Astrocyte of the hippocampus (primary cell): ENCODE results near the gene CEP78.

Experiments
- DNase-seq: peaks from one replicate; pipeline ENCODE4 v3.0.0; 2011; ENCODE audit warnings: low read depth, low spot score

CEP78 gene

DNA sequence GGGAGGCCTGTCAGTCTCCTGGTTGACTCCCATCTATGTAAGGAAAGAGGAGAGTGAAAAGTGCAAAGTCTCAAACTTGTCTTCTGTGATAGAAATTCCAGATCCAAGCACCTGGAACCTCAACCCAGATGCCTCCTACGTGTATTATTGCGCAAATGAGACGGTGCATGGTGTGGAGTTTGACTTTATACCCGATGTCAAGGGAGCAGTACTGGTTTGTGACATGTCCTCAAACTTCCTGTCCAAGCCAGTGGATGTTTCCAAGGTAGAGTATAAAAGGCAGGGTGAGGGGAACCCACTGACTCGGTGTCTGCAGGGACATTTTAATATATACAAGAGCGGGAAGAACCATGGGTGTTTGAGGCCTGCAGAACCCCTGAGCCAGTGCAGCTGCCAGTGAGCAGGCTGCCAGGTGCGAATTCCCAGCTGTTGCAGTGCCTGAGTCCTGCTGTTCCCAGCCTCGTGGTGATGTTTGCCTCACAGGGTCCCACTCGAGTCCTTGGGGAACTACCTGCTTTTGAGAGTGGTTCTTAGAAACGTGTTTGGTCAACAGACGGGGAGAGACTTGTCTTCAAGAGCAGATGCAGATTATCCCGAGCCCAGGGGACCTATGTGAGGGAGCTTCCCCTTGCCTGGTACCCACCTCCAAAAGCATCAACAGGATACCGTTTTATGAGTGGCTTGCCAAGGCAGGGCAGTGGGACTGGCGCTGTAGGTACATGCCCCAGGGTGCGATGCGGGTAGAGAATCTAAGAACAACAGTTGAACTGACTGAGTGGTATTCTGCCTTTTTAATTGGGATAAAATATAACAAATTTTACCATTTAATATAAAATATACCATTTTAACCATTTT is 70.6 kb downstream of the CEP78 start:
- no peak for DNase-seq

DNA sequence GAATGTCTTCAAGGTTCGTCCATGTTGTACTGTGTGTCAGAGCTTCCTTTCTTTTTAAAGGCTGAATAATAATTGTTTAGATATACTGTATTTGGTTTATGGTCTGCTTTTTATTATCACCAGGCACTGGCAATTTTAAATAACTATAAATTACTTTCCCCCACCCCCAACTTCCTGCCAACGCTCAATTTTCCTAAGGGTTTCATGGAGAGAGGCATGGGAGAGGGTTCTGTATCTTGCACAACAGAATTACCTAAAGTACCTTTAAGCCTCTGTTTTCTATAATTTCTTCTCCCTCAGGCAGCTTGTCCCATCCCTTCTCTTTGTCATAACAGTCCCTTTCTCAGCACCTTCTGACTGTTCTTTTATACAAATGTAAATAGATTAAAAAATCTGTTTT is 71.5 kb downstream of the CEP78 start:
- no peak for DNase-seq

DNA sequence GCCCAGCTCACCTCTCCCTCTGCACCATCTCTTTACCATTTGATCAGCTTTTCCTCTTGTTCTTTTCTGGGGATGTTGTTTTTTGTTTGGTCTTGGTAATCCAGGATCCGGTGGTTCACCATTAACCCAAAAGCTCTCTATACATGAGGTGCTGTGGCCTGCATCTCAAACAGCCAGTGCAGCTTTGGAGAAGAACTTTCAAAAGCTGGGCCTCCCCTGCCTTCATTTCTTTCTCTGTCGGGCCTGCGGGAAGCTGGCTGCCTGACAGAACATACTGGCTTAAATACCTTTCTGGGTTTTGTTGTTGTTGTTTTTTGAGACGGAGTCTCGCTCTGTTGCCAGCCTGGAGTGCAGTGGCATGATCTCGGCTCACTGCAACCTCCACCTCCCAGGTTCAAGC is 73.2 kb downstream of the CEP78 start:
- peak; percentile 27 for DNase-seq

DNA sequence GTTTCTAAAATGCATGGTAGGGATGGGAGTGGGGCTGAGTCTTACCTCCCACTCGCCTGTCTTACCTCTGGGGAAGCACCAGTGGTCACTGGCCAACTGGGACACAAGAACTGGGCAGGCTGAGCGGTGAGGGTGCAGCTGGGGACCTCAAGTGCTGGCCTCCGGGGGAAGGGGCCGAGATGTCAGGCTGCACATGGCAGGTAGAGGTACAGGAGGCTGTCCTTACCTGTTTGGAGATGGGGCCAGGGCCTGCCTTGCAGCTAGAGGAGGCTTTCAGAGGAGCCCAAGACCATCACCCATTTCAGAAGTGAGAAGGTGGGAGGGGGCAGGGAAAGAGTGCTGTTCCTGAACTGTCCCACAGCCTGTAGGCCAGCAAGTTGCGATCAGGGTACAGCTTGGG is 75.2 kb downstream of the CEP78 start:
- DNase-seq: no peak

DNA sequence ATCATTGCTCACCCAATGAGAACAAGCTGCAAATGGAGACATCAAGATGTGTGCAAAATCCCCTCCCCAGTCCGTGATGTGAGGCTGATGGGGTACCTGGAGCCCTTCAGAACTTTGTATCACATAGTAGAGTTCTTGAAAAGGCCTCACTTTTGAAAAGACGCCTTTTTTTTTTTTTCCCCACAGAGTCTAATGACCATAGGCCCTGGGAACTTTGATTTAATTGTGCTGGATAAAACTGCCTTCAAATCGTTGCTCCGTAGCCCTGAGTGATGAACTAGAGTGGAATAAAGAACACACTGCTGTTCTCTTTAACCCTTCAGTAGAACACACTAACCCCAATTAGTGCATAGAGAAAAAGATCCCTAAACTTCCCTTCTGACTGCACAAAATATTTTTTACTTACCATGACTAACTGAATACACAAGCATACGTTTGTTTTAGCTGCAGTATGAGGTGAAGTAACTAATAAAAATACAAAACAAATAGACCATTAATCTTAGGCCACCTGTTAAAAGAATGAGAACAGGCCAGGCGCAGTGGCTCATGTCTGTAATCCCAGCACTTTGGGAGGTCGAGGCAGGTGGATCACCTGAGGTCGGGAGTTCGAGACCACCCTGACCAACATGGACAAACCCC is 76.1 kb downstream of the CEP78 start:
- no peak for DNase-seq

DNA sequence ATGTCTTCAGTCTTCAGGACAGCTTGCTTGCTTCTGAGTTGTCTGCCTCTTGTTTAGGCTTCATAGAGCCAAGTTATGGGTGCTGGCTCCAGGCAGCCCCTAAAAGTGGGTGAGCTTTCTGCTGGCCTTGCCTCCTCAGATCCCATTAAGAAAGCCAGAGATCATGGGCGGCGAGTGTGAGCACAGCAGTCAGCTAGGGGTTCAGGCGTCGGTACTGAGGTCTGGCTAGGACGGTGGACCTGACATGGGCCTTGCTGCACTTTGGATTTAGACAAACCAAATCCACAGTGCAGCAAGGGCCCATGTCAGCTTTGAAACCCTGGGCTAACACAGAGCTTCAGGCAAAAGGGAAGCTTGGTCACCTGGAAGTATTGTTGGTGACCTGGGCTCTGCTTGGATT is 78.7 kb downstream of the CEP78 start:
- no peak for DNase-seq

DNA sequence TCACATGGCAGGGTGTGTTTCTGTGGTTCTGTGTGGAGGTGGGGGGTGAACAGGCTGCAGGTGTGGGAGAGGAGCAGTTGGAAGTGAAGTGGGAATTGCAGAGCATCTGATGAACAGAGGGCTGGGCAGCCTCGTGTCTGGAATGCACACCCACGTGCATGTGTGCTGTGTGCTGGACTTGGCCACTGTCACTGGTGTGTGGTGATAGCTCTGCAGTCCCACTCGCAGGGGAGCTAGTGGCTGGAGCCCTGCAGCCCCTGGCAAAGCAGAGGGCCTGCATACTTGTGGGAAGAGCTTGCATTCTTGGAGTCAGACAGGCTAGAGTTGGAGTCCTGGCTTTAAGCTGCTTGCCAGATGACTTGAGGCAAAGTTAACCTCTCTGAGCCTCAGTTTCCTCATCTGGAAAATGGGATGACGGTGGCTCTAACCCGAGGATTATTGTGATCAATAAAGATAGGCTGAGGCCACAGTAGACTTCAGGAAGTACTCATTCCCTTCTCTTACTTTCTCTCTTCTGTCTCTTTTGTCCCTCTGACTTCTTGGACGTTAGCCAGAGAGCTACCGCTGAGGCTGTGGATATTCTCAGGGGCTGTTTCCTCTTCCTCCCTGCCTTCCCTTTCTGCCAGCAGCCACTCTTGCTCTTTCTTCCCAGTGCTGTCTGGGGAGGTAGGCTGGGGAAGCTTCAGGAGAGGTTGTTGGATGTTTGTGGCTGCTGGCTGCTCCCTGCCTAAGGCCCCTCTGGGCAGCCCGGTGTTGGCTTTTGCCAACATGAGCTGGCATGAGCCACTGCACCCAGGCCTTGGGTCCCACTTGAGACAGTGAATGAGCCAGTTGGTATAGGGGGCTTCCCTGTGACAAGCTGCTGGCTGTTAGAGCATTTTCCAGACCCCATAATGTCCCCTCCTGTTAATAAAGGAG is 79.3 kb downstream of the CEP78 start:
- peak; percentile 78 for DNase-seq

DNA sequence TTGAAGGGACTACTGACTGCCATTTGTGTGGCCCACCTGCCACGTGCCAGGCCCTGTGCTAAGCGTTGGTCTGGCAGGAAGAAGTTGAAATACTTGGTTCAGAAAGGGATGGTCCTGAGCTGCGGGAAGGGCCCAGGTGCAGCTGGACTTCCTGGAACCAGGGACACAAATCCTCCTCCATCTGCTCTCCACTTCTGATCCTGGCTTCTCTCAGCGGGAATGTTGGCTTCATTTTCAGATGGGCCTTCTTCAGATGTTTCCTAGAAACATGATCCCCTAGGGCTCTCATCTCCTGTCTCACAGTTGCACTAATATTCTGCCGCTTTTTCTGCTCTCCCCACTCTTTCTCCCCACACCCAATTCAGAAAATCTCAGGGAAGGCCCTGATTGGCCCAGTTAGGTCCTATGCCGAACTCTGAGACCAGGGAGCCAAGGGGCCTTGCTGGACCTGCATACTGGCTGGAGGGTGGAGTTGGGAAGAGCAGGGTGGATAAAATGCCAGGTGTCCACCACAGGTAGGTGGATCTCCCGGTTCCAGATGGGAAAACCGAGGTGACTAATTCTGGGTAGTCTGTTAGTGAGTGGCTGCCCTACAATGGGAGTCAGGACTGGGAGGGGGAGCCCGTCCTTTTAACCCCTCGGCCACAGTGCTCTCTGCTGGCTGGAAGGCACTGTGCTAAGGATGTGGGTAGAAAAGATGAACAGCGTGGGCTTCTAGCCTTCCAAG is 80.5 kb downstream of the CEP78 start:
- no peak for DNase-seq

DNA sequence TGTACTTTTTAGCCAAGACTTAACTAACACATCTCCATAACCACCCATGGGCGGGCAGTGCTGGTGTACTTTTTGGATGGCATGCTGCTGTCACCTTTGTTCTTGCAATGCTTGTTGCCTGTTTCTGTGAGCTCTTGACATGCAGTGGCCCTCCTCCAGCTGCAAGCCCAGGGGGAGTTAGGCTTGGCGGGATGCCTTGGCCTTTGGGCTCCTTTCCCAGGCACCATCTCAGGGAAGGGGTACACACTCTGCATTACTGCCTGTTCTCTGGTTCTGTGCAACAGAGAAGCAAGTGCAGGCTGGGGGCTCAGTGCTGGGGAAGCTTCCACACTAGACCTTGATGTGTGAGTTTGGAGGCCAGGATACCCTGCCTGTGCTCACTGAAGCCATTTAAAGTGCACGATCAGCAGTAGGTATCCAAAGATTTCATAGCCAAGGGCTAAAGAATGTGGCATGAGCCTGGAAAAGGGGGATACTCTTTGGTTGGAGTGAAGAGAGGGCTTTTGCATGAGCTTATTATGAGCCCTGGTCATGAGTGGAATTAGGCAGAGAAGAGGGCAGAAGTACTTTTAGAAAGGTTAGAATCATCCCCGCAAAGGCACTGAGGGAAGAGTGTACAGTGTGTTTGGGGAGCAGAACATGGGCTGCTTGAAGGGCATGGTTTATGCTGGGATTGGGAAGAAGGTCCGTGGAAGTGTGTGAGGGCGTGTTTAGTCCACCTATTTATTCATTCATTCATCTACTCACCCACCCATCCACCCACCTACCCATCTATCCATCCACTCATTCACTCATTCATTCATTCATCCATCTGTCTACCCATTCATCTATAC is 83.5 kb downstream of the CEP78 start:
- peak; percentile 23 for DNase-seq

DNA sequence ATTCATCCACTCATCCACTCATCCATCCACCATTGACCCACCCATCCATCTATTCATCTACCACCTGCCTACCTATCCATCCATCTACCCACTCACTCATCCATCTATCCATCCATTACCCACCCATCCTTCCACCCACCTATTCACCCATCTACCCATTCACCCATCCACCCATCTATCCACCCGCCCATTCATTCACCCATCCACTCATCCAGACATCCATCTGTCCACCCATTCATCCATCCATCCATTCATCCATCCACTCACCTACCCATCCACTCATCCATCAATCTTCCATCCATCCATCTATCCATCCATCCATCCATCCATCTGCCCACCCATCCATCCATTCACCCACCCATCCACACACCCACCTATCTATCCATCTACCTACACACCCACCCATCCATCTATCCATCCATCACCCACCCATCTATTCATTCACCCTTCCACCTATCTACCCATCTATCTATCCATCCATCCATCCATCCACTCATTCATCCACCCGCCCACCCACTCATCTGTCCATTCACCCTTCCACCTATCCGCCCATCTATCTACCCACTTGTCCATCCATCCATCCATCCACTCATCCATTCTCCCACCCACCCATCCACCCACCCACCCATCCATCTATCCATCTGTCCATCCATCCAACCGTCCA is 84.3 kb downstream of the CEP78 start:
- no peak for DNase-seq

DNA sequence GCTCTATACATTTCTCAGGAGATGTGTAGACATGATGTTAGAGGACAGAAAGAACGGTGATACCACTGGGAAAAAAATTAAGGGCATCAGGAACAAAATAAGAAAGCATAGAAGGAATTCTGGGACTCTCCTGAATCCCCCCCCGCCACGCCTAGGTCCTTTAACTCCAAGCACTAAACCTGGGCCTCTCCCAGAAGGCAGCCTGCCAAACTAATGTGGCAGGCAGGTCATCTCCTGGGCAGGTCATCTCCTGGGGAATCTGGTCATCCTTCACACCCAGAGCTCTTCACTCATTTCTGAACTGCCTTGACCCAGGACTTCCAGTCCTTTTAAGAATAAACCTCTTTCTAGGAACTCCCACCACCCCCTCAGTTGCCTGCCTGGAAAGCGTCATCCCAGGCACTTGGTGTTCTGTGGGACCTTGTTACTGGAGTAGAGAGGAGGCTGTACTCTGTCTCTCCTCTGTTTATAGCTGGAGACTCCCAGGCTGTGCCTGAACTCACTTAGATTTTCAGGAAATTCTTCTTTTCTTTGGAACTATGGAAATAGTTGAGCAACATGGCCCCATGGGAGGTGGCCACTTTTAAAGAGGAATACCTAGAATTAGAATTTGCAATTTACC is 85.1 kb downstream of the CEP78 start:
- no peak for DNase-seq

DNA sequence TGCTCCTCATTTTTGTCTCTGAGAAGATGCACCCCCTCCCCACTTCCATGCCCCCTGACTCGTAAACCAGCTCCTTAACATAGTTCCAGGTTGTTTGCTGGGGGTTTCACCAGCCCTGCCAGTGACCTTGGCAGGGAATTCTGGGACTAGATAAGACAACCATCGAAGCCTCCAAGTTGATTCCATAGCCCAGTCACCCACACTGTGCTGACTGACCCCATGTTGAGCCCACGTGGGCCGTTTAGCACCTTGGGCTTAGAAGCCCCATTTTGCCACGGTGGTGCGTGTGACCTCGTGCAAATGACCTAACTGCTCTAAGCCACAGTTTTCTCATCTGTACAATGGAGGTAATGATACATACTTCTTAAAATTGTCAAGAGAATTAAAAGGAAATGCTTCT is 85.6 kb downstream of the CEP78 start:
- no peak for DNase-seq

DNA sequence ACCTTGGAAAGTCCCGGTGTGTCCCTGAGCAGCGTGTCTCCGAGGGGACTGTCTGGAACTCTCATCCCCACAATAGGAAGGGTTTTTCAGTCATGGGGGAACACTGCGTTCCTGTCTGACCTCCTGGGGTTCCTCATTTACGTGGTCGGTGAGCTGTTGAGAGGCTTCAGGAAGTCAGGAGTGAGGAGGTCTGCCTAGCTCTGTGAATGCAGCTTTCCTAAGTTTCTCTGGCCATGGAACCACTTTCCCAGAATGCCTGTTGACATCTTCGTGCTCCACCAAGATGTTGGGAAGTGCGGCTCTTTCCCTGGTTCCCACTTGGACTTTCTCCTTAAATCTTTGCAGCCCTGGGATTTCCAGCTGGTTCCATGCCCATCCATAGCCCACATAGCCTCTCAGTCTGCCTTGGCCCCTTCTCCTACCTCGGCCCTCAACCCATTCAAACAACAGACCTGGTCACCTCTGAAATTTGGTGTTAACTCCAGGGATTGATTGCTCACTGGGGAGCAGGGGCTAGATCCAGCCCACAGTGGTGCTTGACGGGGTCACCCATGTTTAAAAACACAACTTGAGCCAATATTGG is 88.3 kb downstream of the CEP78 start:
- DNase-seq: no peak

DNA sequence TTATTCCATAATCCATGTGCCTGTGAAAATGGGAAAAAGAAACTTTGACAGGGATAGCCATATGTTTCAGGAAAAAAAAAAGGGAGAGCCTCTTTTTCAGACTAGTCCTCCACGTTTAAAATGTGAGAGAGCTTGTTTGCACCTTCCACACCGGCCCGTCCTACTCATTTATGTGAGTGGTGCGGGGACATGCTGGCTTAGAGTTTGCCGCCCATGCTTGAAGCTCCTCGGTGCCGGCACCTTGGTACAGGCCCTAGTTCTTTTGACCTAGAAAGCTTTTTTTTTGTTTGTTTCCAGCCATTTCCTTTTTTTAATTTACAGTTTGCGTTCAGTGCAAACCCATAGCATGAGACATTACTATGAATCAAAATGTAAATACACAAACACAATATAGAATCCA is 88.8 kb downstream of the CEP78 start:
- DNase-seq: no peak

DNA sequence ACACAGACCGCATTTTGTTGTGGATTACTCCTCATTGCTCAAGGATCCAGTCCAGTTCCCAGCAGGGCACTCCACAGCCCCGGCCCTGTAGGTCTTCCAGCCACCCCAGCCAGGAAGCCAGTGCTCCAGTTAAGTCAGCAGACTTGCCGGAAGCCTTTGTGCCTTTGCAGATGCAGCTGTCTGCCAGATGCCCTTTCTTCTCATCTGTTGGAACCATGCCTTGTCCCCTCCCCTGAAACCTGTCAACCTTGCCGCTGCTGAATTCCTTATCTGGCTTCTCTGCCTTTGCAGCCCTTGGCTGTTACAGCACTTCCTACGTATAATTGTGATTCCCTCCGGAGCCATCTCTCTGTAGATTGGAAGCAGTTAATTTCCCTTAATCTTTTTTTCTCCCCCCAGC is 89.5 kb downstream of the CEP78 start:
- DNase-seq: no peak

DNA sequence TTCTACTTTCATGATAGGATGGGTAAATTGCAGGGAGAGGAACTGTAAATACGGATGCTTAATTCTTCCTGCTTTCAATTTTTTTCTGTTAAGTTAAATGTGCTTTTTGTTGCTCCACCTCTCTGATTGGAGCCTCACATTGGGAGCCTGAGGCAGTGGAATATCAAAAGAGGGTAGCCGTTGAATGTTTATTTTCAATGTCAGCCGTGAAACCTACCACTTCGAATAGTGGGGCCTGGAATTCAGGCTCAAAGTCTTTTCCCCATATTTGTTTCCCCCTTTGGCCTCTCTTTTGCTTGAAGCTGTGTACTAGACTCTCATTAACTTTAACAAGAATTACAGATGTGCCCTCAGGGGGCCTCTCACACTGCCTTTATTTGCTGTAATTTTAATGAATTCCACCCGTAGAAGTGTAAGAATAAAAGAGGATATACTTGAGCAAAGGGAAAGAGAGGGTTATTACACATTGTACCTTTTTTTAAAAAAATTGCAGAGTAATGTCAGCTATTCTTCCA is 90.0 kb downstream of the CEP78 start:
- no peak for DNase-seq

DNA sequence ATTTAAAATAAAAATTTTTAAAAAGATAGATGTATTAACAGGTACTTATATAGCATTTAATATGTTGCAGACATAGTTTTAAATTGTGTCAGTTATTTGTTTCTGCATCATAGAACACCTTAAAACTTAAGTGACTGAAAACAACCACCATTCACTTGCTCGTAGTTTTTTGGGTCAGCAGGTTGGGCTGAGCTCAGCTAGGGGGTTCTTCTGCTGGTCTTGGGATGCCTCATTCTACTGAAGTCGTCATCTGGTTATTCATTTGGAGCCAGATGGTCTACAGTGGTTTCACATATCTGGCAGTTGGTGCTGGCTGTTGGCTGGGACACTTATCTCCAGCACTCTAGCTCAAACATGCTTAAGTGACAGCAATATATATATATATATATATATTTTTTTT is 90.7 kb downstream of the CEP78 start:
- DNase-seq: no peak
